PC-3 (cell line): ENCODE measurements around the gene ZFP1. TPM values are rescaled to one million over a fixed set of nuclear protein-coding genes. Genes with fewer than 3 reads are reported as not detected.

Experiments
- ATAC-seq: fragments of 200-7000 bp; cut with Tn5 transposase; 2 replicates; pipeline ENCODE4 v1.9.1; 2020; ENCODE audit warnings: mild to moderate bottlenecking, moderate library complexity
- BruUV-seq: library from RNA; stranded (reverse); fragments of 400-500 nt; replicated peaks from 2 replicates; lab custom pipeline; 2021; lab: Mats Ljungman, UMichigan
- CTCF ChIA-PET: fragments of 300-600 bp; sonication (Branson Sonifier 250); formaldehyde crosslinking; loops from one replicate; lab custom pipeline; 2022; ENCODE audit warnings: antibody characterized with exemption; lab: Charles Lee
- POLR2A ChIA-PET: fragments of 300-600 bp; sonication (Branson Sonifier 250); formaldehyde crosslinking; loops from one replicate; lab custom pipeline; 2022; ENCODE audit warnings: antibody characterized with exemption; ENCODE audit not compliant: unreplicated experiment; lab: Charles Lee
- DNase-seq: peaks from one replicate; pipeline ENCODE4 v3.0.0-alpha.2; 2015
- H2AFZ ChIP-seq: fragments of 300-600 bp; sonication (generic); 2 replicates; pipeline ENCODE4 v1.6.0; 2016; ENCODE audit warnings: antibody characterized with exemption, low read length
- H3F3A ChIP-seq: fragments of 300-600 bp; sonication (generic); one replicate; pipeline ENCODE4 v1.6.0; 2017; ENCODE audit warnings: antibody characterized with exemption, low read length, control low read depth, mild to moderate bottlenecking; ENCODE audit not compliant: unreplicated experiment
- H3K27ac ChIP-seq: fragments of 300-600 bp; sonication (generic); 2 replicates; pipeline ENCODE4 v1.5.1; 2016; ENCODE audit warnings: mild to moderate bottlenecking, low read length
- H3K27me3 ChIP-seq: fragments of 300-600 bp; sonication (generic); 2 replicates; pipeline ENCODE4 v1.6.1; 2016; ENCODE audit warnings: low read length, mixed read lengths
- H3K36me3 ChIP-seq: fragments of 300-600 bp; sonication (generic); 2 replicates; pipeline ENCODE4 v1.6.1; 2016; ENCODE audit warnings: low read depth, mixed run types, low read length, mixed read lengths
- H3K4me1 ChIP-seq: fragments of 300-600 bp; sonication (generic); 2 replicates; pipeline ENCODE4 v1.5.1; 2016; ENCODE audit warnings: low read length; ENCODE audit not compliant: insufficient read depth
- H3K4me2 ChIP-seq: fragments of 300-600 bp; sonication (generic); 2 replicates; pipeline ENCODE4 v1.6.0; 2016; ENCODE audit warnings: low read length
- H3K4me3 ChIP-seq: fragments of 300-600 bp; sonication (generic); 2 replicates; pipeline ENCODE4 v1.5.1; 2016; ENCODE audit warnings: mild to moderate bottlenecking, low read length, mixed read lengths
- H3K79me2 ChIP-seq: fragments of 300-600 bp; sonication (generic); 2 replicates; pipeline ENCODE4 v1.6.1; 2017; ENCODE audit warnings: low read length, mixed read lengths
- H3K9ac ChIP-seq: fragments of 300-600 bp; sonication (generic); 2 replicates; pipeline ENCODE4 v1.6.0; 2016; ENCODE audit warnings: mild to moderate bottlenecking, low read length
- H3K9me2 ChIP-seq: fragments of 300-600 bp; sonication (generic); replicated peaks from 2 replicates; pipeline ENCODE4 v1.6.1; 2016; ENCODE audit warnings: mixed run types, low read length, mixed read lengths
- H3K9me3 ChIP-seq: fragments of 300-600 bp; sonication (generic); 2 replicates; pipeline ENCODE4 v1.6.1; 2016; ENCODE audit warnings: low read length, mixed read lengths
- H4K20me1 ChIP-seq: fragments of 300-600 bp; sonication (generic); 2 replicates; pipeline ENCODE4 v1.6.1; 2016; ENCODE audit warnings: low read length, mixed read lengths
- CTCF ChIP-seq: fragments of 300-600 bp; sonication (generic); conservative IDR thresholded peaks from 2 replicates; pipeline ENCODE4 v1.5.1; 2017; ENCODE audit warnings: antibody characterized with exemption, low read depth, mild to moderate bottlenecking, low read length
- EZH2 ChIP-seq: fragments of 300-600 bp; sonication (generic); IDR thresholded peaks from one replicate; pipeline ENCODE4 v1.6.1; 2017; ENCODE audit warnings: antibody characterized with exemption, mild to moderate bottlenecking, low read length; ENCODE audit not compliant: unreplicated experiment
- EZH2phosphoT487 ChIP-seq: fragments of 300-600 bp; sonication (generic); IDR thresholded peaks from 2 replicates; pipeline ENCODE4 v1.6.1; 2018; ENCODE audit warnings: mild to moderate bottlenecking, antibody characterized with exemption, low read length, borderline replicate concordance
- intact Hi-C: fragments of 100-400 bp; cut with micrococcal nuclease; formaldehyde crosslinking; loops from 2 replicates; pipeline ENCODE4 v1.9.0; 2023
- total RNA-seq: library from RNA; depleted of rRNA; stranded (reverse); fragments of >200 nt; gene quantifications from 2 replicates; pipeline ENCODE4 v1.2.3, GENCODE V29; 2014

The ZFP1 gene
- total RNA-seq, 1 experiment from 2014 or later, result 3.3 TPM

DNA sequence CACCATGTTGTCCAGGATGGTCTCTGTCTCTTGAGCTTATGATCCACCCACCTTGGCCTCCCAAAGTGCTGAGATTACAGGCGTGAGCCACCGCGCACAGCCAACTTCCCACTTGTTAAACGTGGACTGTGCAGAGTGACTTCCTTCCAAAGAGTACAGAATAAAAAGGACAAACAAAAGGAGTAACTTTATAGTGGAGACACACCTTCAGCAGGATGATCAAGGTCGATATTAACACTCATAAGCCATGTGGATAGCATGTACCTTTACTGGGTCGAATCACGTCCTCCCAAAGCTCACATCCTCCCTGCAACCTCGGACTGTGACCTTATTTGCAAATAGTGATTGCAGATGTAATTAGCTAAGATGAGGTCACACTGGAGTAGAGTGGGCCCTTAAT lies 10.1 kb upstream of the ZFP1 start:
- DNase-seq, result no peak

GRCh38 chr16:75138636-75139035 lies 9.7 kb upstream of the ZFP1 start:
- TF ChIP-seq EZH2phosphoT487 (no peak), EZH2 (no peak), CTCF (no peak)
- H4K20me1 ChIP-seq, result no peaks in the 10 kb centered on the region
- DNase-seq (no peak), ATAC-seq (no peak)
- H3K27ac ChIP-seq, result no peak overlapping the region
- H3K4me3 ChIP-seq, result no peak overlapping the region
- H3K9me3 ChIP-seq, result no peaks in the 10 kb centered on the region
- no peaks in the 10 kb centered on the region for H3K4me1 ChIP-seq
- no TSS peak for BruUV-seq
- CTCF ChIA-PET, result no interaction called here
- H3K27me3 ChIP-seq, result no peaks in the 10 kb centered on the region
- H3F3A ChIP-seq, result no peaks in the 10 kb centered on the region
- no peaks in the 10 kb centered on the region for H3K79me2 ChIP-seq
- H2AFZ ChIP-seq, result no peak overlapping the region
- POLR2A ChIA-PET, result no interaction called here
- H3K9ac ChIP-seq, result no peak overlapping the region
- no peaks in the 10 kb centered on the region for H3K9me2 ChIP-seq
- intact Hi-C loops, result no loop called here
- H3K4me2 ChIP-seq, result no peak overlapping the region
- no peaks in the 10 kb centered on the region for H3K36me3 ChIP-seq

More for the DNA sequence above, 10.1 kb upstream of the ZFP1 start:
- H2AFZ ChIP-seq, result no peak overlapping the region
- no peaks in the 10 kb centered on the region for H3F3A ChIP-seq
- ChIA-PET POLR2A (no interaction called here), CTCF (no interaction called here)
- no peaks in the 10 kb centered on the region for H3K9me2 ChIP-seq
- ATAC-seq, result no peak
- no peak overlapping the region for H3K27ac ChIP-seq
- no peaks in the 10 kb centered on the region for H3K9me3 ChIP-seq
- intact Hi-C loops, result no loop called here
- H3K27me3 ChIP-seq, result no peaks in the 10 kb centered on the region
- no peak overlapping the region for H3K9ac ChIP-seq
- BruUV-seq, result no TSS peak
- H3K4me3 ChIP-seq, result no peak overlapping the region
- no peaks in the 10 kb centered on the region for H3K79me2 ChIP-seq
- no peaks in the 10 kb centered on the region for H4K20me1 ChIP-seq
- H3K4me1 ChIP-seq, result no peaks in the 10 kb centered on the region
- no peaks in the 10 kb centered on the region for H3K36me3 ChIP-seq
- H3K4me2 ChIP-seq, result no peak overlapping the region
- TF ChIP-seq EZH2 (no peak), CTCF (no peak), EZH2phosphoT487 (no peak)

GRCh38 chr16:75139498-75139897 lies 8.8 kb upstream of the ZFP1 start:
- Histone ChIP-seq H2AFZ (no peak overlapping the region), H3F3A (no peaks in the 10 kb centered on the region), H3K79me2 (no peaks in the 10 kb centered on the region), H3K9me3 (no peaks in the 10 kb centered on the region), H3K4me3 (no peak overlapping the region), H4K20me1 (no peaks in the 10 kb centered on the region), H3K27ac (no peak overlapping the region), H3K4me2 (no peak overlapping the region), H3K9ac (no peak overlapping the region), H3K27me3 (no peaks in the 10 kb centered on the region), H3K4me1 (no peaks in the 10 kb centered on the region), H3K9me2 (no peaks in the 10 kb centered on the region), H3K36me3 (no peaks in the 10 kb centered on the region)
- ChIA-PET CTCF (no interaction called here), POLR2A (no interaction called here)
- TF ChIP-seq CTCF (no peak), EZH2 (no peak), EZH2phosphoT487 (no peak)
- no peak for DNase-seq
- intact Hi-C loops, result no loop called here
- no TSS peak for BruUV-seq
- ATAC-seq, result no peak
